Neural cell (in vitro differentiated cells): ENCODE data around the gene ITPR3. TPM values are rescaled to one million over a fixed set of nuclear protein-coding genes. Genes with fewer than 3 reads are reported as not detected.

Experiments
- H2AFZ ChIP-seq: fragments of 200-600, 300-800 bp; sonication (generic), shearing (Covaris generic); 2 replicates; pipeline ENCODE4 v1.6.0; 2014; ENCODE audit warnings: low read depth, mild to moderate bottlenecking, antibody characterized with exemption, low read length, moderate library complexity
- H3F3A ChIP-seq: fragments of 200-600 bp; shearing (Covaris generic); 2 replicates; pipeline ENCODE4 v1.6.1; 2016; ENCODE audit warnings: mild to moderate bottlenecking, moderate library complexity, mixed read lengths, antibody characterized with exemption, low read length; ENCODE audit not compliant: insufficient read depth, poor library complexity, severe bottlenecking
- H3K27ac ChIP-seq: fragments of 200-600, 300-800 bp; sonication (generic), shearing (Covaris generic); 2 replicates; pipeline ENCODE4 v1.5.1; 2014; ENCODE audit warnings: mild to moderate bottlenecking, low read length, moderate library complexity
- H3K27me3 ChIP-seq: fragments of 300-800, 200-600 bp; sonication (generic), shearing (Covaris generic); 2 replicates; pipeline ENCODE4 v1.6.0; 2014; ENCODE audit warnings: mild to moderate bottlenecking, low read depth, low read length, moderate library complexity; ENCODE audit not compliant: insufficient read depth
- H3K36me3 ChIP-seq: fragments of 300-800, 200-600 bp; sonication (generic), shearing (Covaris generic); 2 replicates; pipeline ENCODE4 v1.5.1; 2014; ENCODE audit warnings: mild to moderate bottlenecking, antibody characterized with exemption, low read length, moderate library complexity; ENCODE audit not compliant: insufficient read depth
- H3K4me2 ChIP-seq: fragments of 300-800, 200-600 bp; sonication (generic), shearing (Covaris generic); 2 replicates; pipeline ENCODE4 v1.6.0; 2014; ENCODE audit warnings: mild to moderate bottlenecking, low read length
- H3K4me3 ChIP-seq: fragments of 300-800, 200-600 bp; sonication (generic), shearing (Covaris generic); 2 replicates; pipeline ENCODE4 v1.5.1; 2014; ENCODE audit warnings: mild to moderate bottlenecking, low read length, moderate library complexity
- H3K79me2 ChIP-seq: fragments of 200-600 bp; shearing (Covaris generic); replicated peaks from 2 replicates; pipeline ENCODE4 v1.6.0; 2014; ENCODE audit warnings: mild to moderate bottlenecking, low read length, moderate library complexity; ENCODE audit not compliant: insufficient read depth
- H3K9ac ChIP-seq: fragments of 300-800, 200-600 bp; sonication (generic), shearing (Covaris generic); 2 replicates; pipeline ENCODE4 v1.6.1; 2016; ENCODE audit warnings: mild to moderate bottlenecking, low read length, mixed read lengths
- H3K9me2 ChIP-seq: fragments of 200-600 bp; shearing (Covaris generic); 2 replicates; pipeline ENCODE4 v1.6.1; 2016; ENCODE audit warnings: mild to moderate bottlenecking, low read length, mixed read lengths; ENCODE audit not compliant: insufficient read depth
- H3K9me3 ChIP-seq: fragments of 200-600, 300-800 bp; sonication (generic), shearing (Covaris generic); 2 replicates; pipeline ENCODE4 v1.6.1; 2016; ENCODE audit warnings: mild to moderate bottlenecking, mixed run types, low read length, moderate library complexity, mixed read lengths
- H4K20me1 ChIP-seq: fragments of 200-600 bp; shearing (Covaris generic); 2 replicates; pipeline ENCODE4 v1.6.1; 2016; ENCODE audit warnings: mild to moderate bottlenecking, mixed run types; ENCODE audit not compliant: insufficient read depth
- EP300 ChIP-seq: fragments of 450-650 bp; conservative IDR thresholded peaks from 2 replicates; pipeline ENCODE4 v1.6.1; 2014; ENCODE audit warnings: antibody characterized with exemption, mild to moderate bottlenecking, moderate library complexity; ENCODE audit not compliant: poor library complexity, severe bottlenecking
- EZH2 ChIP-seq: fragments of 200-600, 300-800 bp; shearing (Covaris generic), sonication (generic); IDR thresholded peaks from 2 replicates; pipeline ENCODE4 v1.6.1; 2014; ENCODE audit warnings: antibody characterized with exemption, low read length, borderline replicate concordance, mild to moderate bottlenecking; ENCODE audit not compliant: insufficient read depth, poor library complexity, severe bottlenecking
- MXI1 ChIP-seq: fragments of 450-650 bp; conservative IDR thresholded peaks from 2 replicates; pipeline ENCODE4 v1.6.1; 2014; ENCODE audit warnings: antibody characterized with exemption, mild to moderate bottlenecking; ENCODE audit not compliant: poor library complexity, severe bottlenecking
- POLR2AphosphoS5 ChIP-seq: IDR thresholded peaks from 2 replicates; pipeline ENCODE4 v1.6.1; 2012
- RAD21 ChIP-seq: fragments of 450-650 bp; conservative IDR thresholded peaks from 2 replicates; pipeline ENCODE4 v1.6.1; 2014; ENCODE audit warnings: antibody characterized with exemption, mild to moderate bottlenecking, moderate library complexity
- SMC3 ChIP-seq: fragments of 450-650 bp; conservative IDR thresholded peaks from 2 replicates; pipeline ENCODE4 v1.6.1; 2014; ENCODE audit warnings: antibody characterized with exemption, mild to moderate bottlenecking, moderate library complexity; ENCODE audit not compliant: poor library complexity
- TAF1 ChIP-seq: IDR thresholded peaks from 2 replicates; pipeline ENCODE4 v1.6.1; 2012; ENCODE audit warnings: low read depth
- polyA plus RNA-seq: library from polyadenylated mRNA; depleted of rRNA; stranded (reverse); fragments of >200 nt; gene quantifications from 2 replicates; pipeline ENCODE4 v1.2.3, GENCODE V29; 2014
- TF ChIP-seq, protein P1 (sequence below): IDR thresholded peaks from 2 replicates; pipeline ENCODE4 v1.6.1; 2012; ENCODE audit warnings: borderline replicate concordance
- TF ChIP-seq, protein P2 (sequence below): fragments of 450-650 bp; IDR thresholded peaks from 2 replicates; pipeline ENCODE4 v1.5.1; 2014; ENCODE audit warnings: antibody characterized with exemption, mild to moderate bottlenecking, moderate library complexity; ENCODE audit not compliant: poor library complexity, severe bottlenecking

ITPR3 gene
- polyA plus RNA-seq, 1 donor from 2014 or later = 0.11 TPM

DNA sequence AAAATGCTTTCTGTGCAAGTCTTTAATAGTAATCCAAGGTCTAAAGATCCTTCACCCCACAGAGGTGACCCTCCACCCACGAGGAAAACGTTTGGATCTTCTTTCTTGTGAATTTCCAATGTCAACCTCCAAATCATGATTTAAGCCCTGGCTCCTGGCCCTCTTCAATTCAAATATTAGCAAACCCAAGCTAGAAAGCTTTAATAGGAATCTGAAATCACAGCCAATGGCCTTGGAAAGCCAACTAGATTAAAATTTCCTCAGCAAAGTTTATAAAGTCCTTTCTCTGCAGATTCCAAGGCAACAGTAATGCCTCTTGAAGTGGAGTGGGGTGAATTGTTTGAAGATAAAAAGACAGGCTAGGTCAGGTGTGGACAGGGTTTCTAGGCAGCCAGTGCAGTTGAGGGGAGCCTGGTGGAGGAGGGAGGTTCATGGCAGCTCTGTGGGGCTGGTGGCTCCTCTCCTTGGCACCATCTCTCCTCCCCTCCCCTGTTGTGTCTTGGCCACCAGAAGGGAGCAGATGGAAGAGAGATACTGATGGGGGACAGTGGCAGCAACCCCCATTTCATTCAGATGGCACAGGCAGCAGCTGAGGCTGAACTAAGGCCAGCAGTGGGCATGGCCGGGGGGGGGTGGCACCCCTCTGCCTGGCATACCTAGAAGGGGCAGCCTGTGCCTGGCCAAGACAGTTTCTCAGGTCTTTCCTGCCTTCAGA, 102.4 kb downstream of the ITPR3 start:
- Histone ChIP-seq H3K27me3 (no peaks in the 10 kb centered on the region), H3K9me2 (no peaks in the 10 kb centered on the region), H3K9ac (no peak overlapping the region), H3K27ac (no peak overlapping the region), H3K4me2 (no peak overlapping the region), H3F3A (no peaks in the 10 kb centered on the region), H3K9me3 (no peaks in the 10 kb centered on the region), H4K20me1 (no peaks in the 10 kb centered on the region), H2AFZ (no peak overlapping the region), H3K36me3 (no peaks in the 10 kb centered on the region), H3K79me2 (no peaks in the 10 kb centered on the region), H3K4me3 (no peak overlapping the region)
- TF ChIP-seq RAD21 = no peak
- no peak for TF ChIP-seq MXI1
- no peak for TF ChIP-seq SMC3
- TF ChIP-seq POLR2AphosphoS5 = no peak
- TF ChIP-seq TAF1 = no peak
- no peak for TF ChIP-seq EP300

DNA sequence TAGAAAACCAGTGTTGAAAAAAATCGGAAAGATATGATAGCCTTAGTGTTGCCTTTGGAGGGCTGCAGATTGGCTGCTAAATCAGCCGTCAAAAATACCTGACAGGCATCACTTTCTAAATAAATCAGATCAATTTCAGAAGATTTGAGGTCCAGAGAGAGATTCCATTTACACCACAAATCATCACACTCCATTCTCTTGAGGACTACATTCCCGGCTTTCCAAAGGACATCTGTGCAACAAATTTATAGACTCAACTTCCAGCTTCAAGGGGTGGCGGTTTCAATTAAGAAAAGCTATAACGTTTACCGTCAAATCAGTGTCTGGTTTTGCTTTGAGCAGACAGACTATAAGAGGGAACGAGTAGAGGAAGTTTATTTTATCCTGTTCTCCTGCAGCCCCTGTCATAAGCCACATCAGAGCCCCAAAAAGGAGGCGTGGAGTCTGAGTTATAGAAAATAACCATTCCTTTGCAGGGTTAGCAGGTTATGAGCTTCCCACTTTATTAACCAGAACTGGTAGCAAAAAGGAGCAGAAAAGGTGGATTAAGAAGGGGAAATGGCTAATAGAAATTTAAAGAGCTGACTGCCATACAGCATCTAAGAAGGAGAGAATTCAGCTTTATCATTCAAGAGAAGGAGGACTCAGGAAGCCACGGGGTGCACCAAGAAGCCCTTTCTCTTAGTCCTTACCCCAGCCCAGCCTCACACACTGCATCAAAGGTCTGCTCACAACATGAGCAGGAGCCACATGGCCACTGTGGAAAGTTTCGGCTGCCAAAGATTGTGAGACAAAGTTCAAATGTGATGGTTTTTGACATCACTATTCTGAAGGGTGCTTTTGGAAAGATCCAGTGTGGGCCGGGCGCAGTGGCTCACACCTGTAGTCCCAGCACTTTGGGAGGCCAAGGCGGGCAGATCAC, 103.2 kb downstream of the ITPR3 start:
- H3K27me3 ChIP-seq = no peaks in the 10 kb centered on the region
- H3F3A ChIP-seq = no peaks in the 10 kb centered on the region
- H3K79me2 ChIP-seq = no peaks in the 10 kb centered on the region
- no peaks in the 10 kb centered on the region for H4K20me1 ChIP-seq
- H3K9me2 ChIP-seq = no peaks in the 10 kb centered on the region
- H3K9ac ChIP-seq = no peak overlapping the region
- H3K4me3 ChIP-seq = no peak overlapping the region
- H3K4me2 ChIP-seq = no peak overlapping the region
- no peak overlapping the region for H3K27ac ChIP-seq
- no peaks in the 10 kb centered on the region for H3K36me3 ChIP-seq
- TF ChIP-seq EZH2 (no peak), TAF1 (no peak), MXI1 (no peak), EP300 (no peak), POLR2AphosphoS5 (no peak)
- TF ChIP-seq, protein P1, sequence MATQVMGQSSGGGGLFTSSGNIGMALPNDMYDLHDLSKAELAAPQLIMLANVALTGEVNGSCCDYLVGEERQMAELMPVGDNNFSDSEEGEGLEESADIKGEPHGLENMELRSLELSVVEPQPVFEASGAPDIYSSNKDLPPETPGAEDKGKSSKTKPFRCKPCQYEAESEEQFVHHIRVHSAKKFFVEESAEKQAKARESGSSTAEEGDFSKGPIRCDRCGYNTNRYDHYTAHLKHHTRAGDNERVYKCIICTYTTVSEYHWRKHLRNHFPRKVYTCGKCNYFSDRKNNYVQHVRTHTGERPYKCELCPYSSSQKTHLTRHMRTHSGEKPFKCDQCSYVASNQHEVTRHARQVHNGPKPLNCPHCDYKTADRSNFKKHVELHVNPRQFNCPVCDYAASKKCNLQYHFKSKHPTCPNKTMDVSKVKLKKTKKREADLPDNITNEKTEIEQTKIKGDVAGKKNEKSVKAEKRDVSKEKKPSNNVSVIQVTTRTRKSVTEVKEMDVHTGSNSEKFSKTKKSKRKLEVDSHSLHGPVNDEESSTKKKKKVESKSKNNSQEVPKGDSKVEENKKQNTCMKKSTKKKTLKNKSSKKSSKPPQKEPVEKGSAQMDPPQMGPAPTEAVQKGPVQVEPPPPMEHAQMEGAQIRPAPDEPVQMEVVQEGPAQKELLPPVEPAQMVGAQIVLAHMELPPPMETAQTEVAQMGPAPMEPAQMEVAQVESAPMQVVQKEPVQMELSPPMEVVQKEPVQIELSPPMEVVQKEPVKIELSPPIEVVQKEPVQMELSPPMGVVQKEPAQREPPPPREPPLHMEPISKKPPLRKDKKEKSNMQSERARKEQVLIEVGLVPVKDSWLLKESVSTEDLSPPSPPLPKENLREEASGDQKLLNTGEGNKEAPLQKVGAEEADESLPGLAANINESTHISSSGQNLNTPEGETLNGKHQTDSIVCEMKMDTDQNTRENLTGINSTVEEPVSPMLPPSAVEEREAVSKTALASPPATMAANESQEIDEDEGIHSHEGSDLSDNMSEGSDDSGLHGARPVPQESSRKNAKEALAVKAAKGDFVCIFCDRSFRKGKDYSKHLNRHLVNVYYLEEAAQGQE = no peak
- no peak overlapping the region for H2AFZ ChIP-seq
- H3K9me3 ChIP-seq = no peaks in the 10 kb centered on the region

GRCh38 chr6:33725222-33725621, 104.1 kb downstream of the ITPR3 start:
- no peaks in the 10 kb centered on the region for H3F3A ChIP-seq
- no peak overlapping the region for H3K27ac ChIP-seq
- no peaks in the 10 kb centered on the region for H3K27me3 ChIP-seq
- no peaks in the 10 kb centered on the region for H3K36me3 ChIP-seq
- TF ChIP-seq, protein P2, sequence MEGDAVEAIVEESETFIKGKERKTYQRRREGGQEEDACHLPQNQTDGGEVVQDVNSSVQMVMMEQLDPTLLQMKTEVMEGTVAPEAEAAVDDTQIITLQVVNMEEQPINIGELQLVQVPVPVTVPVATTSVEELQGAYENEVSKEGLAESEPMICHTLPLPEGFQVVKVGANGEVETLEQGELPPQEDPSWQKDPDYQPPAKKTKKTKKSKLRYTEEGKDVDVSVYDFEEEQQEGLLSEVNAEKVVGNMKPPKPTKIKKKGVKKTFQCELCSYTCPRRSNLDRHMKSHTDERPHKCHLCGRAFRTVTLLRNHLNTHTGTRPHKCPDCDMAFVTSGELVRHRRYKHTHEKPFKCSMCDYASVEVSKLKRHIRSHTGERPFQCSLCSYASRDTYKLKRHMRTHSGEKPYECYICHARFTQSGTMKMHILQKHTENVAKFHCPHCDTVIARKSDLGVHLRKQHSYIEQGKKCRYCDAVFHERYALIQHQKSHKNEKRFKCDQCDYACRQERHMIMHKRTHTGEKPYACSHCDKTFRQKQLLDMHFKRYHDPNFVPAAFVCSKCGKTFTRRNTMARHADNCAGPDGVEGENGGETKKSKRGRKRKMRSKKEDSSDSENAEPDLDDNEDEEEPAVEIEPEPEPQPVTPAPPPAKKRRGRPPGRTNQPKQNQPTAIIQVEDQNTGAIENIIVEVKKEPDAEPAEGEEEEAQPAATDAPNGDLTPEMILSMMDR = no peak
- TF ChIP-seq POLR2AphosphoS5 = no peak
- TF ChIP-seq TAF1 = no peak
- TF ChIP-seq, protein P1 = no peak
- TF ChIP-seq MXI1 = no peak
- no peak for TF ChIP-seq EZH2
- TF ChIP-seq EP300 = no peak
- no peak for TF ChIP-seq RAD21
- no peak for TF ChIP-seq SMC3
- no peaks in the 10 kb centered on the region for H3K9me3 ChIP-seq
- H3K9ac ChIP-seq = no peak overlapping the region
- H3K4me3 ChIP-seq = no peak overlapping the region
- no peaks in the 10 kb centered on the region for H3K9me2 ChIP-seq
- no peak overlapping the region for H3K4me2 ChIP-seq
- H3K79me2 ChIP-seq = no peaks in the 10 kb centered on the region
- no peaks in the 10 kb centered on the region for H4K20me1 ChIP-seq
- no peak overlapping the region for H2AFZ ChIP-seq
